PC-3 (cell line): ENCODE data around the gene KCNJ6. TPM values are rescaled to one million over a fixed set of nuclear protein-coding genes. Genes with fewer than 3 reads are reported as not detected.

Experiments used
- ATAC-seq: fragments of 200-7000 bp; cut with Tn5 transposase; 2 replicates; pipeline ENCODE4 v1.9.1; 2020; ENCODE audit warnings: mild to moderate bottlenecking, moderate library complexity
- BruUV-seq: library from RNA; stranded (reverse); fragments of 400-500 nt; replicated peaks from 2 replicates; lab custom pipeline; 2021; lab: Mats Ljungman, UMichigan
- CTCF ChIA-PET: fragments of 300-600 bp; sonication (Branson Sonifier 250); formaldehyde crosslinking; loops from one replicate; lab custom pipeline; 2022; ENCODE audit warnings: antibody characterized with exemption; lab: Charles Lee
- POLR2A ChIA-PET: fragments of 300-600 bp; sonication (Branson Sonifier 250); formaldehyde crosslinking; loops from one replicate; lab custom pipeline; 2022; ENCODE audit warnings: antibody characterized with exemption; ENCODE audit not compliant: unreplicated experiment; lab: Charles Lee
- DNase-seq: peaks from one replicate; pipeline ENCODE4 v3.0.0-alpha.2; 2015
- H2AFZ ChIP-seq: fragments of 300-600 bp; sonication (generic); 2 replicates; pipeline ENCODE4 v1.6.0; 2016; ENCODE audit warnings: antibody characterized with exemption, low read length
- H3F3A ChIP-seq: fragments of 300-600 bp; sonication (generic); one replicate; pipeline ENCODE4 v1.6.0; 2017; ENCODE audit warnings: antibody characterized with exemption, low read length, control low read depth, mild to moderate bottlenecking; ENCODE audit not compliant: unreplicated experiment
- H3K27ac ChIP-seq: fragments of 300-600 bp; sonication (generic); 2 replicates; pipeline ENCODE4 v1.5.1; 2016; ENCODE audit warnings: mild to moderate bottlenecking, low read length
- H3K27me3 ChIP-seq: fragments of 300-600 bp; sonication (generic); 2 replicates; pipeline ENCODE4 v1.6.1; 2016; ENCODE audit warnings: low read length, mixed read lengths
- H3K36me3 ChIP-seq: fragments of 300-600 bp; sonication (generic); 2 replicates; pipeline ENCODE4 v1.6.1; 2016; ENCODE audit warnings: low read depth, mixed run types, low read length, mixed read lengths
- H3K4me1 ChIP-seq: fragments of 300-600 bp; sonication (generic); 2 replicates; pipeline ENCODE4 v1.5.1; 2016; ENCODE audit warnings: low read length; ENCODE audit not compliant: insufficient read depth
- H3K4me2 ChIP-seq: fragments of 300-600 bp; sonication (generic); 2 replicates; pipeline ENCODE4 v1.6.0; 2016; ENCODE audit warnings: low read length
- H3K4me3 ChIP-seq: fragments of 300-600 bp; sonication (generic); 2 replicates; pipeline ENCODE4 v1.5.1; 2016; ENCODE audit warnings: mild to moderate bottlenecking, low read length, mixed read lengths
- H3K79me2 ChIP-seq: fragments of 300-600 bp; sonication (generic); 2 replicates; pipeline ENCODE4 v1.6.1; 2017; ENCODE audit warnings: low read length, mixed read lengths
- H3K9ac ChIP-seq: fragments of 300-600 bp; sonication (generic); 2 replicates; pipeline ENCODE4 v1.6.0; 2016; ENCODE audit warnings: mild to moderate bottlenecking, low read length
- H3K9me2 ChIP-seq: fragments of 300-600 bp; sonication (generic); replicated peaks from 2 replicates; pipeline ENCODE4 v1.6.1; 2016; ENCODE audit warnings: mixed run types, low read length, mixed read lengths
- H3K9me3 ChIP-seq: fragments of 300-600 bp; sonication (generic); 2 replicates; pipeline ENCODE4 v1.6.1; 2016; ENCODE audit warnings: low read length, mixed read lengths
- H4K20me1 ChIP-seq: fragments of 300-600 bp; sonication (generic); 2 replicates; pipeline ENCODE4 v1.6.1; 2016; ENCODE audit warnings: low read length, mixed read lengths
- CTCF ChIP-seq: fragments of 300-600 bp; sonication (generic); conservative IDR thresholded peaks from 2 replicates; pipeline ENCODE4 v1.5.1; 2017; ENCODE audit warnings: antibody characterized with exemption, low read depth, mild to moderate bottlenecking, low read length
- EZH2 ChIP-seq: fragments of 300-600 bp; sonication (generic); IDR thresholded peaks from one replicate; pipeline ENCODE4 v1.6.1; 2017; ENCODE audit warnings: antibody characterized with exemption, mild to moderate bottlenecking, low read length; ENCODE audit not compliant: unreplicated experiment
- EZH2phosphoT487 ChIP-seq: fragments of 300-600 bp; sonication (generic); IDR thresholded peaks from 2 replicates; pipeline ENCODE4 v1.6.1; 2018; ENCODE audit warnings: mild to moderate bottlenecking, antibody characterized with exemption, low read length, borderline replicate concordance
- intact Hi-C: fragments of 100-400 bp; cut with micrococcal nuclease; formaldehyde crosslinking; loops from 2 replicates; pipeline ENCODE4 v1.9.0; 2023
- total RNA-seq: library from RNA; depleted of rRNA; stranded (reverse); fragments of >200 nt; gene quantifications from 2 replicates; pipeline ENCODE4 v1.2.3, GENCODE V29; 2014

The KCNJ6 gene
- total RNA-seq, 1 experiment from 2014 or later, result not detected

DNA sequence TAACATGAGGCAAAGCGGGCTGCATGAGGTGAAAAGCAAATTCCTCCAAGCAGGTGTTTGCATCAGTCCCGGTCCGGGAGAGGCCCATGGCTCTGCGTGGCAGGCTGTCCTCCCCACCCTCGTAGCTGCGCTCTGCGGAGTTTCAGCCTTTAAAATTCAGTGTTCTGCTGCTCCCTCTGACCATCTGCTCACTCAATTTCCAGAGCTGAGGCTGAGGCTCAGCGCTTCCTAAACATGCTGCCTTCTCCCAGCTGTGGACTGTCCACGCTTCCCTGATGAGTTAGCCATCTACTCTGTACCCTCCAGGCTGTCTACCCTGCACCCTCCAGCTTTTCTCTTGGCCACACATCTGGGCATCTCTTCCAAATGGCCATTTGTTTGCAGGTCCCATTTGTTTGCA is 87.7 kb downstream of the KCNJ6 start:
- H3K27ac ChIP-seq, result no peak overlapping the region
- H3K4me2 ChIP-seq, result no peak overlapping the region
- POLR2A ChIA-PET, result no interaction called here

GRCh38 chr21:37827913-37828312 is 88.3 kb downstream of the KCNJ6 start:
- Histone ChIP-seq H3F3A (no peaks in the 10 kb centered on the region), H3K27me3 (peaks cover 34% of the 10 kb centered on the region), H2AFZ (no peak overlapping the region), H3K9me3 (no peaks in the 10 kb centered on the region), H4K20me1 (no peaks in the 10 kb centered on the region), H3K9me2 (no peaks in the 10 kb centered on the region), H3K9ac (no peak overlapping the region), H3K4me3 (no peak overlapping the region), H3K4me2 (no peak overlapping the region), H3K79me2 (no peaks in the 10 kb centered on the region), H3K27ac (no peak overlapping the region), H3K4me1 (no peaks in the 10 kb centered on the region), H3K36me3 (no peaks in the 10 kb centered on the region)
- CTCF ChIA-PET, result no interaction called here
- intact Hi-C loops, result no loop called here
- DNase-seq (no peak), ATAC-seq (no peak)
- BruUV-seq, result no TSS peak
- POLR2A ChIA-PET, result no interaction called here
- TF ChIP-seq CTCF (no peak), EZH2phosphoT487 (no peak), EZH2 (no peak)

More for the DNA sequence above, 87.7 kb downstream of the KCNJ6 start:
- no peak overlapping the region for H2AFZ ChIP-seq
- H3K9ac ChIP-seq, result no peak overlapping the region
- H3F3A ChIP-seq, result no peaks in the 10 kb centered on the region
- no TSS peak for BruUV-seq
- no peak for TF ChIP-seq EZH2
- no peak for TF ChIP-seq CTCF
- TF ChIP-seq EZH2phosphoT487, result no peak
- DNase-seq, result no peak
- ATAC-seq, result no peak
- H3K4me1 ChIP-seq, result no peaks in the 10 kb centered on the region
- H3K9me3 ChIP-seq, result no peaks in the 10 kb centered on the region
- no peaks in the 10 kb centered on the region for H4K20me1 ChIP-seq
- no peaks in the 10 kb centered on the region for H3K79me2 ChIP-seq
- H3K4me3 ChIP-seq, result no peak overlapping the region
- intact Hi-C loops, result no loop called here
- CTCF ChIA-PET, result no interaction called here
- no peaks in the 10 kb centered on the region for H3K9me2 ChIP-seq
- no peaks in the 10 kb centered on the region for H3K36me3 ChIP-seq
- peaks cover 33% of the 10 kb centered on the region for H3K27me3 ChIP-seq

DNA sequence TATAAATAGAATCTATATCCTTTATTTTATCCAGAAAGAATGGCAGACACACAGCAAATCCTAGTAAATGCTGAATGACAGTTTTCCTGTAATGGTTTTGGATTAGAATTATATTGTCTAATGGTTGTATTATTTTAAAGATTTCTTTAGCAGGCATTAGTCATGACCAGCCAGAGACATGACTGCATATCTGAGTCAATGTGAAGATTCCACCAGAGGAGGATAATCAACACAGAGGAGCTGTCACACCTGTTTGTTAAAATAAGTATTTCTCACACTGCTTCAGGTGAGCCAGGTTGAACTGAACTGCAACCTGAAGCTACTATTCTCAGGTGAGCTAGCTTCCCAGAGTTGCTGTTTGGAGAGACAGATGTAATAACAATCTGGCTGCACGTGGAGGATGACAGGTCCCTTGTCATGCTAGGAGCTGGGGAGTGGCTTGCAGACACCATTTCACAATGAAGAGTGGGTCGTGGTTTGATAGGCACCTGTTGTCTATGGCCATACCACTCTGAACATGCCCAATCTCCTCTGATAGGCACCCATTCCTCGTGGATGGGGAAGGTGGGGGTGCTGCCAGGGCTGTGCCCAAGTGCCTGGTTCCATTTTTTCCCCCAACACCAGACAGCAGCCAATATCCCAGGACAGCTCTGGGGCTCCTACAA is 94.3 kb downstream of the KCNJ6 start:
- Histone ChIP-seq H3K27me3 (peaks cover 73% of the 10 kb centered on the region), H4K20me1 (no peaks in the 10 kb centered on the region), H3F3A (no peaks in the 10 kb centered on the region), H3K79me2 (no peaks in the 10 kb centered on the region), H3K4me3 (no peak overlapping the region), H3K9me2 (no peaks in the 10 kb centered on the region), H3K27ac (no peak overlapping the region), H3K36me3 (no peaks in the 10 kb centered on the region), H2AFZ (no peak overlapping the region), H3K4me1 (no peaks in the 10 kb centered on the region), H3K4me2 (no peak overlapping the region), H3K9ac (no peak overlapping the region), H3K9me3 (no peaks in the 10 kb centered on the region)
- ChIA-PET CTCF (no interaction called here), POLR2A (no interaction called here)
- no peak for TF ChIP-seq CTCF
- TF ChIP-seq EZH2phosphoT487, result no peak
- TF ChIP-seq EZH2, result no peak
- DNase-seq (no peak), ATAC-seq (no peak)
- intact Hi-C loops, result no loop called here
- BruUV-seq, result no TSS peak
